ES-I3 (cell line): Measurements from ENCODE around the gene FCHSD2.
"Not testable (repeated sequence)": the region's sequence is repeated elsewhere in the genome, so short reads cannot be mapped to it uniquely, and the experiment has no call there.

Experiments used
- H3K36me3 ChIP-seq: 2 replicates; pipeline ENCODE4 v1.6.1; 2013; ENCODE audit warnings: mild to moderate bottlenecking, low read length, control low read depth, moderate library complexity; ENCODE audit not compliant: insufficient read depth
- H3K4me1 ChIP-seq: 2 replicates; pipeline ENCODE4 v1.6.1; 2013; ENCODE audit warnings: mild to moderate bottlenecking, control low read depth, low read length; ENCODE audit not compliant: insufficient read depth
- H3K9ac ChIP-seq: 2 replicates; pipeline ENCODE4 v1.6.1; 2013; ENCODE audit warnings: low read depth, mild to moderate bottlenecking, low read length, moderate library complexity
- H3K9me3 ChIP-seq: 2 replicates; pipeline ENCODE4 v1.6.1; 2013; ENCODE audit warnings: mild to moderate bottlenecking, low read length, moderate library complexity; ENCODE audit not compliant: control insufficient read depth, insufficient read depth

Gene FCHSD2

GRCh38 chr11:73055655-73056354, 86.3 kb downstream of the FCHSD2 start:
- H3K4me1 ChIP-seq, result peaks cover 4% of the 10 kb centered on the region; the same call in 1 of the 2 replicates
- H3K36me3 ChIP-seq, result no peaks in the 10 kb centered on the region
- no peak overlapping the region for H3K9ac ChIP-seq
- H3K9me3 ChIP-seq, result no peaks in the 10 kb centered on the region

- Histone ChIP-seq H3K9me3 (no peaks in the 10 kb centered on the region), H3K9ac (no peak overlapping the region), H3K36me3 (no peaks in the 10 kb centered on the region), H3K4me1 (peaks cover 4% of the 10 kb centered on the region; the same call in 1 of the 2 replicates)
Observed at GRCh38 chr11:73055002-73055401, 87.1 kb downstream of the FCHSD2 start.

- H3K4me1 ChIP-seq, result no peaks in the 10 kb centered on the region
- H3K9ac ChIP-seq, result no peak overlapping the region
- H3K9me3 ChIP-seq, result no peaks in the 10 kb centered on the region
- no peaks in the 10 kb centered on the region for H3K36me3 ChIP-seq
Observed at GRCh38 chr11:73053964-73054363, 88.2 kb downstream of the FCHSD2 start.

- Histone ChIP-seq H3K36me3 (no peaks in the 10 kb centered on the region), H3K9ac (no peak overlapping the region), H3K4me1 (no peaks in the 10 kb centered on the region), H3K9me3 (no peaks in the 10 kb centered on the region)
Observed at GRCh38 chr11:73048446-73048845, 93.7 kb downstream of the FCHSD2 start.

- H3K36me3 ChIP-seq, result no peaks in the 10 kb centered on the region
- no peak overlapping the region for H3K9ac ChIP-seq
- H3K9me3 ChIP-seq, result no peaks in the 10 kb centered on the region
- H3K4me1 ChIP-seq, result no peaks in the 10 kb centered on the region
Observed at GRCh38 chr11:73047773-73048371, 94.2 kb downstream of the FCHSD2 start.

- H3K4me1 ChIP-seq, result no peaks in the 10 kb centered on the region
- no peaks in the 10 kb centered on the region for H3K9me3 ChIP-seq
- no peak overlapping the region for H3K9ac ChIP-seq
- H3K36me3 ChIP-seq, result no peaks in the 10 kb centered on the region
Observed at GRCh38 chr11:73040046-73040445, 102.1 kb downstream of the FCHSD2 start.

- no peaks in the 10 kb centered on the region for H3K4me1 ChIP-seq
- no peaks in the 10 kb centered on the region for H3K9me3 ChIP-seq
- H3K9ac ChIP-seq, result no peak overlapping the region
- no peaks in the 10 kb centered on the region for H3K36me3 ChIP-seq
Observed at GRCh38 chr11:73034777-73035176, 107.3 kb downstream of the FCHSD2 start.

- Histone ChIP-seq H3K4me1 (no peaks in the 10 kb centered on the region), H3K9me3 (no peaks in the 10 kb centered on the region), H3K9ac (no peak overlapping the region), H3K36me3 (no peaks in the 10 kb centered on the region)
Observed at GRCh38 chr11:73034331-73034730, 107.8 kb downstream of the FCHSD2 start.

- Histone ChIP-seq H3K36me3 (no peaks in the 10 kb centered on the region), H3K9me3 (0 out of 2 replicates have a peak, but pooled peaks cover 7% of the 10 kb centered on the region), H3K9ac (no peak overlapping the region), H3K4me1 (no peaks in the 10 kb centered on the region)
Observed at GRCh38 chr11:73030130-73030529, 112.0 kb downstream of the FCHSD2 start.

GRCh38 chr11:73029403-73029802, 112.7 kb downstream of the FCHSD2 start:
- no peak overlapping the region for H3K9ac ChIP-seq
- no peaks in the 10 kb centered on the region for H3K36me3 ChIP-seq
- H3K9me3 ChIP-seq, result 0 out of 2 replicates have a peak, but pooled peaks cover 10% of the 10 kb centered on the region
- no peaks in the 10 kb centered on the region for H3K4me1 ChIP-seq

- Histone ChIP-seq H3K9me3 (peaks cover 17% of the 10 kb centered on the region; the same call in 1 of the 2 replicates), H3K36me3 (no peaks in the 10 kb centered on the region), H3K4me1 (no peaks in the 10 kb centered on the region), H3K9ac (no peak overlapping the region)
Observed at GRCh38 chr11:73028611-73029010, 113.5 kb downstream of the FCHSD2 start.

- H3K4me1 ChIP-seq, H3K9ac ChIP-seq, H3K36me3 ChIP-seq: not testable (repeated sequence)
- peaks cover 17% of the 10 kb centered on the region; the same call in 1 of the 2 replicates for H3K9me3 ChIP-seq
Observed at GRCh38 chr11:73027840-73028239, 114.3 kb downstream of the FCHSD2 start.

- Histone ChIP-seq H3K4me1 (no peaks in the 10 kb centered on the region), H3K9me3 (peaks cover 17% of the 10 kb centered on the region; the same call in 1 of the 2 replicates), H3K36me3 (no peaks in the 10 kb centered on the region), H3K9ac (no peak overlapping the region)
Observed at GRCh38 chr11:73024639-73025038, 117.5 kb downstream of the FCHSD2 start.

GRCh38 chr11:73019996-73020395, 122.1 kb downstream of the FCHSD2 start:
- H3K36me3 ChIP-seq, result no peaks in the 10 kb centered on the region
- no peak overlapping the region for H3K9ac ChIP-seq
- peaks cover 9% of the 10 kb centered on the region; the same call in 1 of the 2 replicates for H3K9me3 ChIP-seq
- no peaks in the 10 kb centered on the region for H3K4me1 ChIP-seq

GRCh38 chr11:73019449-73019848, 122.7 kb downstream of the FCHSD2 start:
- peaks cover 7% of the 10 kb centered on the region; the same call in 1 of the 2 replicates for H3K9me3 ChIP-seq
- H3K9ac ChIP-seq, result no peak overlapping the region
- H3K4me1 ChIP-seq, result no peaks in the 10 kb centered on the region
- no peaks in the 10 kb centered on the region for H3K36me3 ChIP-seq
